Fibroblast of mammary gland (primary cell): ENCODE data around the gene SOAT1.
"Not testable (repeated sequence)": the region's sequence is repeated elsewhere in the genome, so short reads cannot be mapped to it uniquely, and the experiment has no call there.

ENCODE experiments used
- DNase-seq: peaks from one replicate; pipeline ENCODE4 v3.0.0-alpha.2; 2010; ENCODE audit warnings: low read depth
- H3K4me3 ChIP-seq: 2 replicates; pipeline ENCODE4 v1.5.1; 2011; ENCODE audit warnings: low read depth, mild to moderate bottlenecking, low read length, moderate library complexity; ENCODE audit not compliant: control insufficient read depth
- TF ChIP-seq, protein P1 (sequence below): conservative IDR thresholded peaks from 2 replicates; pipeline ENCODE4 v1.5.1; 2011; ENCODE audit warnings: low read depth, low read length, inconsistent platforms; ENCODE audit not compliant: control insufficient read depth, insufficient read depth

Gene SOAT1

DNA sequence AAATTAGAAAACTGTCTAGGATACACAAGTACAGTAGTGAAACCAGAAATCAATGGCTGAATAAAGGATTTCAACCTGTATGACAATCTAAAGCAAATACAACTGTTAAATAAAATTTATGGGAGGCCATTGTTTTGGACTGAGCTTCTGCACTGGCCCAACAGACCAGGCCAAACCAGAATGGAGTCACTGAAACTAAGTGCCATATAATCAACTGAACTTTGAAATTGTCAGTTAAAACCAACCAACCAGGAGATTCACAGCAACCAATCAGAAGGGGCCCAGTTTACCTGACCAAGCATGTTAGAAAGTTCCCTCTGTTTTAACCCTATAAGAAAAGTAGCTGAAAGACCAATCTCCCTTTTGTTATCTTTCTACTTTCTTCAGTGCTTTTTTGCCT is 30.5 kb upstream of the SOAT1 start:
- no peak overlapping the region for H3K4me3 ChIP-seq
- DNase-seq: no peak
- TF ChIP-seq, protein P1, sequence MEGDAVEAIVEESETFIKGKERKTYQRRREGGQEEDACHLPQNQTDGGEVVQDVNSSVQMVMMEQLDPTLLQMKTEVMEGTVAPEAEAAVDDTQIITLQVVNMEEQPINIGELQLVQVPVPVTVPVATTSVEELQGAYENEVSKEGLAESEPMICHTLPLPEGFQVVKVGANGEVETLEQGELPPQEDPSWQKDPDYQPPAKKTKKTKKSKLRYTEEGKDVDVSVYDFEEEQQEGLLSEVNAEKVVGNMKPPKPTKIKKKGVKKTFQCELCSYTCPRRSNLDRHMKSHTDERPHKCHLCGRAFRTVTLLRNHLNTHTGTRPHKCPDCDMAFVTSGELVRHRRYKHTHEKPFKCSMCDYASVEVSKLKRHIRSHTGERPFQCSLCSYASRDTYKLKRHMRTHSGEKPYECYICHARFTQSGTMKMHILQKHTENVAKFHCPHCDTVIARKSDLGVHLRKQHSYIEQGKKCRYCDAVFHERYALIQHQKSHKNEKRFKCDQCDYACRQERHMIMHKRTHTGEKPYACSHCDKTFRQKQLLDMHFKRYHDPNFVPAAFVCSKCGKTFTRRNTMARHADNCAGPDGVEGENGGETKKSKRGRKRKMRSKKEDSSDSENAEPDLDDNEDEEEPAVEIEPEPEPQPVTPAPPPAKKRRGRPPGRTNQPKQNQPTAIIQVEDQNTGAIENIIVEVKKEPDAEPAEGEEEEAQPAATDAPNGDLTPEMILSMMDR: no peak

GRCh38 chr1:179264507-179264906 is 29.1 kb upstream of the SOAT1 start:
- DNase-seq: no peak
- H3K4me3 ChIP-seq: no peak overlapping the region
- TF ChIP-seq, protein P1: no peak

- TF ChIP-seq, protein P1: no peak
- no peak overlapping the region for H3K4me3 ChIP-seq
- DNase-seq: no peak
These were observed 24.5 kb upstream of the SOAT1 start for GRCh38 chr1:179269071-179269470.

- not testable (repeated sequence) for H3K4me3 ChIP-seq, DNase-seq
These were observed 19.2 kb upstream of the SOAT1 start for GRCh38 chr1:179274424-179274823.

DNA sequence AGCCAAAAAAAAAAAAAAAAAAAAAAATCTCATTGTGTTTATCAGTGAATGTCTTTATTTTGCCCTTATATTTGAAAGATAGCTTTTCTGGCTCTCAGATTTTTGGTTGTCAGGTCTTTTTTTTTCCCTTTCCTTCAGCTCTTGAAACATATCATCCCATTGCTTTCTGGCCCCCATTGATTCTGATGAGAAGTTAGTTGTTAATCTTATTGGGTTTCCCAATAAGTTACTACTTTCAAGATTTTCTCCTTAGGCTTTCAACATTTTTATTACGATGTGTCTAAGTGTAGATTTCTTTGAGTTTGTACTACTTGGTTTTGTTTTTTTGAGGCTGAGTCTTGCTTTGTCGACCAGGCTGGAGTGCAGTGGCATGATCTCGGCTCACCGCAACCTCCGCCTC is 14.7 kb upstream of the SOAT1 start:
- DNase-seq: no peak
- TF ChIP-seq, protein P1: no peak
- H3K4me3 ChIP-seq: no peak overlapping the region

DNA sequence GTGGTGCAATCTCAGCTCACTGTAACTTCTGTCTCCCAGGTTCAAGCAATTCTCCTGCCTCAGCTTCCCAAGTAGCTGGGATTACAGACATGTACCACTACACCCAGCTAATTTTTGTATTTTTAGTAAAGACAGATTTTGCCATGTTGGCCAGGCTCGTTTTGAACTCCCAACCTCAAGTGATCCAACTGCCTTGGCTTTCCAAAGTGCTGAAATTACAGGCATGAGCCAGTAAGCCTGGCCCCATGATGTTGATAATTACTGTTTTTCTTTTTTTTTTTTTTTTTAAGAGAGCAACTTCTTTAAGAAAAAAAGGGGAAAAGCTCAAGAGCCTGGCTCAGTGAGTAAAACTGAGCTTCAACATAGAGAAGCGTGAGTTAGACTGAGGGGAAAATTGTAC is 9.6 kb upstream of the SOAT1 start:
- TF ChIP-seq, protein P1: no peak
- DNase-seq: no peak
- H3K4me3 ChIP-seq: no peak overlapping the region

DNA sequence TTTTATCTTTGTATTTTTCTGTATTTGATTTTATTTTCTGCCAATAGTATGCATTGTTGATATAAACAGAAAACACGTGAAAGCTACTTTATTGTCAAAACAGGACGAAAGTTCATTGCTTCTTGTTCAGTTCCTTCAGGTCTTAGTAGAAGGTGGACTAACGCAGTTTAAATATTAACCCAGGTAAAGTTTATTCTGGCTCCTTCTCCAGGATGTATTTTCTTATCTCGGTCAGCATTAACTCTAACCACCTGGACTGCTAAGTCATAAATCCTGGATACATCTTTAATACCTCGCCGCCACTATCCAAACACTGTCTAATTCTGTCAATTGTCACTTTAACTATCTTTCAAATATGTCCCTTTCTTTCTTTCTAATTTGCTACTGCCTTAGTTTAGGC is 5.7 kb upstream of the SOAT1 start:
- DNase-seq: no peak
- H3K4me3 ChIP-seq: no peak overlapping the region
- TF ChIP-seq, protein P1: no peak

DNA sequence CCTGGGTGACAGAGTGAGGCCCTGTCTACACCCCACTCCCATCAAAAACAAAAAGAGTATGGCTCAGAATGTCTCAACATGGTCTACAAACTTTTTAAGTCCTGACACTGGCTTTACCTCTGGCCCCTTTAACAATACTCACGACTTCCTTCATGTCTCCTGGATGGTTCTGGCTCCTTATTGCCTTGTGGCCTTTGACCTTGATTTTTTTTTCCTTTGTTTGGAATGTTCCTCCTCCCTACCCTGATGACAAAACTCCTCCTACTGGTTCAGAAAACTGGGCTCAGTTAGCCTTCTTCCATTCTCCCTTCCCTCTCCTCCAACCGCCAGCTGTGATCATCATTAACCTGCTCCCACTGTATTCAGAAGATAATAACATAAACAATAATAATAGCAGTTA is 4.6 kb upstream of the SOAT1 start:
- H3K4me3 ChIP-seq: no peak overlapping the region
- TF ChIP-seq, protein P1: no peak
- DNase-seq: no peak
